A673 (cell line): ENCODE data around the gene MAP3K5. TPM values are rescaled to one million over a fixed set of nuclear protein-coding genes. Genes with fewer than 3 reads are reported as not detected.
A peak's percentile ranks its signal among the peaks of the same experiment; 100 is the strongest.

Experiments used
- BruUV-seq: library from RNA; stranded (reverse); fragments of 400-500 nt; replicated peaks from 2 replicates; lab custom pipeline; 2021; lab: Mats Ljungman, UMichigan
- CTCF ChIA-PET: fragments of 300-600 bp; sonication (Branson Sonifier 250); formaldehyde crosslinking; loops from one replicate; lab custom pipeline; 2022; ENCODE audit warnings: antibody characterized with exemption; lab: Charles Lee
- POLR2A ChIA-PET: fragments of 300-600 bp; sonication (Branson Sonifier 250); formaldehyde crosslinking; loops from one replicate; lab custom pipeline; 2022; ENCODE audit warnings: antibody characterized with exemption; ENCODE audit not compliant: low non-redundant PET; lab: Charles Lee
- DNase-seq: peaks from one replicate; pipeline ENCODE4 v3.0.0-alpha.2; 2015; ENCODE audit warnings: low spot score
- H3K27ac ChIP-seq: fragments of 200-600 bp; sonication (generic); 2 replicates; pipeline ENCODE4 v1.5.1; 2016; ENCODE audit warnings: mixed run types, low read depth, mild to moderate bottlenecking, mixed read lengths, antibody characterized with exemption, low read length; ENCODE audit not compliant: poor library complexity, severe bottlenecking
- H3K27me3 ChIP-seq: fragments of 200-600 bp; sonication (generic); replicated peaks from 2 replicates; pipeline ENCODE4 v1.6.1; 2017; ENCODE audit warnings: mixed run types, low read depth, mild to moderate bottlenecking, mixed read lengths, antibody characterized with exemption, low read length; ENCODE audit not compliant: insufficient read depth, poor library complexity
- H3K36me3 ChIP-seq: fragments of 200-600 bp; sonication (generic); 2 replicates; pipeline ENCODE4 v1.6.1; 2016; ENCODE audit warnings: mixed run types, mild to moderate bottlenecking, mixed read lengths, antibody characterized with exemption, low read length; ENCODE audit not compliant: insufficient read depth, poor library complexity, severe bottlenecking
- H3K4me1 ChIP-seq: fragments of 200-600 bp; sonication (generic); 2 replicates; pipeline ENCODE4 v1.6.1; 2017; ENCODE audit warnings: mixed run types, mild to moderate bottlenecking, mixed read lengths, antibody characterized with exemption, low read length; ENCODE audit not compliant: insufficient read depth, poor library complexity, severe bottlenecking
- H3K4me3 ChIP-seq: fragments of 200-600 bp; sonication (generic); 2 replicates; pipeline ENCODE4 v1.5.1; 2016; ENCODE audit warnings: low read depth, mixed run types, mild to moderate bottlenecking, mixed read lengths, low read length; ENCODE audit not compliant: poor library complexity, severe bottlenecking
- H3K9me3 ChIP-seq: fragments of 200-600 bp; sonication (generic); 2 replicates; pipeline ENCODE4 v1.6.1; 2016; ENCODE audit warnings: mixed run types, low read depth, mild to moderate bottlenecking, mixed read lengths, antibody characterized with exemption, low read length; ENCODE audit not compliant: poor library complexity, severe bottlenecking
- CTCF ChIP-seq: fragments of 300-800, 200-600 bp; sonication (generic); conservative IDR thresholded peaks from 2 replicates; pipeline ENCODE4 v1.5.1; 2017; ENCODE audit warnings: low read depth, mild to moderate bottlenecking, antibody characterized with exemption, low read length, moderate library complexity, mixed read lengths
- EZH2 ChIP-seq: fragments of 200-600 bp; sonication (generic); IDR thresholded peaks from 2 replicates; pipeline ENCODE4 v1.6.1; 2017; ENCODE audit warnings: borderline replicate concordance, low read depth, mild to moderate bottlenecking, mixed read lengths, antibody characterized with exemption, low read length; ENCODE audit not compliant: poor library complexity, severe bottlenecking
- intact Hi-C: fragments of 100-400 bp; cut with micrococcal nuclease; formaldehyde crosslinking; loops from one replicate; pipeline ENCODE4 v1.10.0; 2022; ENCODE audit not compliant: unreplicated experiment
- total RNA-seq: library from RNA; stranded (reverse); gene quantifications from 2 replicates; pipeline ENCODE4 v1.2.3, GENCODE V29; 2021

The MAP3K5 gene
- total RNA-seq, 1 experiment from 2014 or later, result 5.4 TPM

GRCh38 chr6:136548582-136549299, 243.5 kb downstream of the MAP3K5 start:
- Histone ChIP-seq H3K27me3 (peaks cover 51% of the 10 kb centered on the region), H3K4me3 (no peak overlapping the region), H3K4me1 (peaks cover 12% of the 10 kb centered on the region), H3K36me3 (no peaks in the 10 kb centered on the region), H3K9me3 (no peaks in the 10 kb centered on the region), H3K27ac (no peak overlapping the region)
- no TSS peak for BruUV-seq
- intact Hi-C loops, result no loop called here
- DNase-seq, result no peak
- no peak for TF ChIP-seq CTCF
- no peak for TF ChIP-seq EZH2
- POLR2A ChIA-PET, result no interaction called here
- CTCF ChIA-PET, result interaction anchor here (0.5 to 0.6 kb wide), 2 partner anchors 17 to 639 kb away, joined by 3 to 4 read pairs; no protein-coding TSS in a partner anchor

- no TSS peak for BruUV-seq
- no peaks in the 10 kb centered on the region for H3K9me3 ChIP-seq
- POLR2A ChIA-PET, result no interaction called here
- peaks cover 54% of the 10 kb centered on the region for H3K27me3 ChIP-seq
- DNase-seq, result no peak
- TF ChIP-seq EZH2 (no peak), CTCF (no peak)
- peaks cover 12% of the 10 kb centered on the region for H3K4me1 ChIP-seq
- no peak overlapping the region for H3K4me3 ChIP-seq
- no peaks in the 10 kb centered on the region for H3K36me3 ChIP-seq
- H3K27ac ChIP-seq, result no peak overlapping the region
- intact Hi-C loops, result no loop called here
- CTCF ChIA-PET, result interaction anchor here (0.6 kb wide), 1 partner anchor 1392 kb away, joined by 5 read pairs; no protein-coding TSS in a partner anchor
These were observed 244.4 kb downstream of the MAP3K5 start for GRCh38 chr6:136547871-136548270.

DNA sequence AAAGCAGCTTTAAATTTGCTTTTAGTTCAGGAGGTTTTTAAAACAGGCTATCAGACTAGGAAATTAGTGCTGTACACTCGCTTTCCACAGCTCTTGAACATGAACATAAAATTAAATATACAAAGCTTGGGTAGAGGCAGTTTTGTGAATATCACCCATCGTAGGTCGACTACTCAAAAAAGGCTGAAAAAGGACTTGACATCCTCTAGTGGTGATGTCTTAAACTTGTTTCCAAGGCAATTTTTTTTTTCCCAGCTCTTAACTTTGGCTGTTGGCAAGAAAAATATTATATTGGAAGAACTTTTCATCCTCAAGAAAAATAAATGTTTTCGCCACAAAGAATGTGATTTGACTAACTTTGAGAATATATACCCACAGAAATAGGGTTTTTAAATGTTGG, 244.9 kb downstream of the MAP3K5 start:
- Histone ChIP-seq H3K27me3 (peaks cover 57% of the 10 kb centered on the region), H3K4me3 (no peak overlapping the region), H3K9me3 (no peaks in the 10 kb centered on the region), H3K27ac (no peak overlapping the region), H3K36me3 (no peaks in the 10 kb centered on the region), H3K4me1 (peaks cover 12% of the 10 kb centered on the region)
- CTCF ChIA-PET, result interaction anchor here (0.6 kb wide), 1 partner anchor 1392 kb away, joined by 5 read pairs; no protein-coding TSS in a partner anchor
- intact Hi-C loops, result no loop called here
- DNase-seq, result peak; percentile 59
- TF ChIP-seq EZH2 (no peak), CTCF (peak; percentile 57)
- POLR2A ChIA-PET, result no interaction called here
- BruUV-seq, result no TSS peak
